IPS-11a (cell line): ENCODE data around the gene CDYL2.
"Not testable (repeated sequence)": the region's sequence is repeated elsewhere in the genome, so short reads cannot be mapped to it uniquely, and the experiment has no call there.

ENCODE experiments used
- H3K4me3 ChIP-seq: one replicate; pipeline ENCODE4 v1.5.1; 2013; ENCODE audit warnings: low read depth, low read length, control low read depth

Gene CDYL2

GRCh38 chr16:80804526-80805383, at the start of gene CDYL2:
TSS of gene CDYL2 (minus strand) at chr16:80804598. CDS start at chr16:80804173, 425 bp downstream.
- peak within 1 kb of the TSS; percentile 70 for H3K4me3 ChIP-seq

DNA sequence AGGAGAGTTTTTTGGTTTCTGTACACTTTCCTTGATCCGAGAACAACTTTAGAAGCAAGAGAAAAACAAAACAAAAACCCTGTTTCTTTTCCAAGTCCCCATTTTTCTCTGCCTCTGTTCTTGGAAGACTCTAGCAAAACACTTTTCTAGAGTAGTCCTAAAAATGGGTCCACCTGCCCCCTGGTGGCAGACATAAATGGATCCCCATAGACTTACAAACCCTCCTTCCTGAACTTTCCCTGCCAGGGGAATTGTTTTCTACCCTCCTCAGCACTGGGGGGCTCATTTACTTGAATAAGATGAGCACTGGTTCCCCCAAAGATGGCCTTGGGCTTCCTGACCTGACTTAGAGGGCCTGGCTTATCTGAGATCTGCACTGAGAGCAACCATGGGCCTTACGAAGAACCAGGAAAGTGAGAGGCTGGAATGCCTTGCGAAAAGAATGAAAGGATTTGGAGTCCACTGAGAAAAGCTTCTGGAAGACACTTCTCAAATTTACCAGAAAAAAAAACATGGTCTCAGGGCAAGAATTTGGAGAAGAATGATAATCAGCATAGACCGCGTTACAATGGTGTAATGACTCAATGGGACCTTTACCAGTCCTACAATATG, 48.0 kb upstream of the CDYL2 start:
- H3K4me3 ChIP-seq, result no peak overlapping the region

GRCh38 chr16:80851831-80852230, 47.4 kb upstream of the CDYL2 start:
- no peak overlapping the region for H3K4me3 ChIP-seq

- H3K4me3 ChIP-seq, result no peak overlapping the region
Observed at GRCh38 chr16:80850757-80851156, 46.4 kb upstream of the CDYL2 start.

DNA sequence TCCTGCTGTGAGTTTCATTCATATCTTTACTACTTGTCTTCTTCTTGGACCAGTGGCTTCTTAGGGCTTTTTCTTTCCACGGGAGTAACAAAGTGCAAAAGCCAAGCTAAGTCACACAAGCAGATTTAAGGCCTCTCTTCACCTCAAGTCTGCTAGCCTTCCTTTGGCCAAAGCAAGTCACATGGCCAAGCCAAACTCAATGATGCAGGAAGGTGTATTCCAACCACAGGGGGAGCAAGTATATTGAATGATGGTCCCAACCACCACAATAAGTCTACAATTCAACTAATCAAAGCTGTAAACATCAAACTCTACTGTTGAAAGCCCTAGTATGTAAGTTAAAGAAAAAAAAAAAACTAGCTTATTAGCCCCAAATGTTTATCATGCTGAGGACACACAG, 44.5 kb upstream of the CDYL2 start:
- H3K4me3 ChIP-seq, result no peak overlapping the region

DNA sequence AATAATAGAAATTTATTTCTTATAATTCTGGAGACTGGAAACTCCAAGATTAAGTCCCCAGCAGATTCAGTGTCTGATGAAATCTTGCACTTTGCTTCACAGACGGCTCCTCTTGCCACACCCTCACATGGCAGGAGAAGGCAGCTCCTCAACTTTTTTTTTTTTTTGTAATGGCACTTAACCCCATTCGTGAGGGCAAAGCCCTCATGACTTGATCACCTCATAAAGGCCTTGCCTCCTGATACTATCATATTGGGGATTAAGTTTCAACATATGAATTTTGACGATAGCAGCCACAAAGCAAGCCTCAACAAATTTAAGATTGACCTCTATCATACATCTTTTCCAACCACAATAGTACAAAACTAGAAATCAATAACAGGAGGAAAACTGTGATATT, 42.3 kb upstream of the CDYL2 start:
- H3K4me3 ChIP-seq, result no peak overlapping the region

DNA sequence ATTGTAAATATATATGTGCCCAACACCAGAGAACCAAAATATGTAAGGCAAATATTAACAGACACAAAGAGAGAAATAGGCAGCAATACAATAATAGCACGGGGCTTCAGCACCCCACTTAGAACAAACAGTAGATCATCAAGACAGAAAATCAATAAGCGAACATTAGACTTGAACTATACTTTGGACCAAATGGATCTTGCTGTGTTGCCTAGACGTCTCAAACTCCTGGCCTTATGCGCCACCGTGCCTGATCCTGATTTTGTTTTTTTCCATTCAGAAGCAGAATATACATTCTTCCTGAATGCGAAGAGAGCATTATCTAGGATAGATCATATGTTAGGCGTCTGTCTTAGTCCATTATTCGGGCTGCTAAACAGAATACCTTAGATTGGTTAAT, 41.9 kb upstream of the CDYL2 start:
- H3K4me3 ChIP-seq, result no peak overlapping the region

GRCh38 chr16:80844395-80844794, 40.0 kb upstream of the CDYL2 start:
- no peak overlapping the region for H3K4me3 ChIP-seq

DNA sequence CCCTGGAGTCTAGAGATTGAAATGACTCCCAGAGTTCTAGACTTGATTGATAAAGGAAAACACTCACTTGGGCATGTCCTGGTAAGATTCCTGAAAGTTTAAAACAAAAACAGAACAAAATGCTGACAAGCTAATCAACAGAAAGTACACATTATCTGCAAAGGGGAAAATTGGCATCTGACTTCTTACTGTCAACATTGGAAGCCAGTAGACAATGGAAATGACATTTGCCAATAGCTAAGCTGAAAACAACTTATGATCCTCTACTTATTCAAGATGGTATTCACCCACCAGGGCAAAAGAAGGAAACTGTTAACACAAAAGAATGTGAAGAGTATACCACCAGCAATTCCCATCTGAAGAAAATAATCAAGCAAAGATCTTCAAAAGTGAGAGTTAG, 36.8 kb upstream of the CDYL2 start:
- H3K4me3 ChIP-seq, result no peak overlapping the region

GRCh38 chr16:80837533-80838147, 33.2 kb upstream of the CDYL2 start:
- no peak overlapping the region for H3K4me3 ChIP-seq

DNA sequence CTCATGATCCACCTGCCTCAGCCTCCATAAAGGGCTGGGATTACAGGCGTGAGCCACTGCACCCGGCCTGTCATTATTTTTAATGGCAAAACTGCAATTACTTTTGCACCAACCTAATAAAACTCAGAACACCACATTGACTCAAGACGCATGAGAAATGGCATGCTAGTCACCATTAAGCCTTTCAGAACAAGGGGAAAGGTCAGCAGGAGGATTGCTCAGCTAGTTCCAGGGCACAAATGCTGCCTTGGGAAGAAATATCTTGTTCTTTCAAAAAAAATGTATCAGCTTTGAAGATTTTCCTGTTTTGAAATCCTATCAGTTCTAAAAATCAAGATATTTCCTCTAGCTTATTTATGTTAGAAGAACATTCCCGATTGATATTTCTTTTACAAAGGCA, 32.4 kb upstream of the CDYL2 start:
- H3K4me3 ChIP-seq, result no peak overlapping the region

DNA sequence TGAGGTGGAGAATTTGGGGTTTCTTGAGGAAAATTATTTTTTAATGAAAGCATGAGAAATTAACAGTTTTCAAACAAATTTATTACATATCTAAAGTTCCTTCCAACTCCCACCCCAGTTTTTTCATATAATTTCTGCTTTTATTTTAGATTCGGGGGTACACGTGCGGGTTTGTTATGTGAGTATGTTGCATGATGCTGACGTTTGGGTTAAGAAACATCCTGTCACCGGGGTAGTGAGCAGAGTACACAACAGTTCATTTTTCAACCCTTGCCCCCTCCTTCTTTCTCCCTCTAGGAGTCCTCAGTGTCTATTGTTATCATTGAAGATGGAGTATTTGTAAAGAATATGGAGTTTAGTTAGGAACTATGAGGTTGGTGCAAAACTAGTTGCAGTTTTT, 31.8 kb upstream of the CDYL2 start:
- H3K4me3 ChIP-seq, result no peak overlapping the region

- H3K4me3 ChIP-seq, result no peak overlapping the region
Observed at GRCh38 chr16:80831039-80831438, 26.6 kb upstream of the CDYL2 start.

DNA sequence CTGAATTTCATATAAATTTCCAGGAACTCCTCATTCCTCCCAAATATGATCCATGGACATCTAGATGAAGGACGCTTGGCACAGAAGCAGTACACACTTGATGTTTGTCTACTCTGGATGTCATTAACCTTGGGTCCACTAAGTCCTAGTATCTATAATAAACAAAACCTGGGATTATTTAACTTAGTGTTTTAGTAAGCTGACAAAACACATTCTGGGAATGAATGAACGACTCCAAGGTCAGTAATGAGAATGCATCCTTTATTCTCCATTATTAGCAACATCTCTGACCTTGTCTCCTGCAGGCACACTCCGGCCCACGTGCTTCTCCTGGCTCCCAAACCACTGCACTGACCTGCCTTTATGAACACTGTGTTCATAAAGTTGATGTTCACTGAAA, 24.1 kb upstream of the CDYL2 start:
- H3K4me3 ChIP-seq, result no peak overlapping the region

- H3K4me3 ChIP-seq, result no peak overlapping the region
Observed at GRCh38 chr16:80827007-80827406, 22.6 kb upstream of the CDYL2 start.

DNA sequence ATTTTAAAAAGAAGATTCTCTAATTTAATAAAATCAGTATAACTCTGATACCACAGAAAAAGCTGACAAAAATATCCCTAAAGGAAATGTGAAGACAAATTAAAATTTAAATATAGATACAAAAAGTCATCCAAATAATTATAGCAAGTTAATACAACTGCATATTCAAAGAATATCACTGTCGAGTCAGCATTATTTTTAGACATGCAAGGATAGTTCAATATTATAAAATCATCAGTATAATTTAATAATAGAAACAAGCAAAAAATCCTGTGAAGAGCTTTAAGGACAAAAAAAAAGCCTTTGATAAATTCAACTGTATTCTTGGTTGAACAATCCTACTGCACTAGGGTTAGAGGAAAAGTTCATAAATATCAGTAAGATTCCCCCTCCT, 21.0 kb upstream of the CDYL2 start:
- no peak overlapping the region for H3K4me3 ChIP-seq

- no peak overlapping the region for H3K4me3 ChIP-seq
Observed at GRCh38 chr16:80824623-80825364, 20.4 kb upstream of the CDYL2 start.

GRCh38 chr16:80819988-80820387, 15.6 kb upstream of the CDYL2 start:
- no peak overlapping the region for H3K4me3 ChIP-seq

DNA sequence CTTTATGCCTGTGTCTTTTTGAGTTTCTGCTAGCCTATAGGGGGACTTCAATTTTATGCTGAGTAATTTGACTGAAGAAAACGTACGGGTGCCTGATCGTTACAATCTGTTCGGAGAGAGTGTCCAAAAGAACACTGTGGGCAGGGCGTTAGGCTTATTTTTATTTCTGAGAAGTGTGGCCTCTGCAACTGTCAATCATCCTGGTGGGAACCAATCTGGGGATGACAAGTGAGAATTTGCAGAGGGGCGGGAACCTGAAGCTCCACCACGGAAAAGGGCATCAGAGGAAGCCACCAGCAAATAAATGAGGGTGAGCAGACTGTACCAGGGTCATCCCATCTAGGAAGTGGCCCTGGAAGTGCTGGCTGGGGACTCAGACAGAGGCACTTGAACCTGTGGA, 12.0 kb upstream of the CDYL2 start:
- no peak overlapping the region for H3K4me3 ChIP-seq

DNA sequence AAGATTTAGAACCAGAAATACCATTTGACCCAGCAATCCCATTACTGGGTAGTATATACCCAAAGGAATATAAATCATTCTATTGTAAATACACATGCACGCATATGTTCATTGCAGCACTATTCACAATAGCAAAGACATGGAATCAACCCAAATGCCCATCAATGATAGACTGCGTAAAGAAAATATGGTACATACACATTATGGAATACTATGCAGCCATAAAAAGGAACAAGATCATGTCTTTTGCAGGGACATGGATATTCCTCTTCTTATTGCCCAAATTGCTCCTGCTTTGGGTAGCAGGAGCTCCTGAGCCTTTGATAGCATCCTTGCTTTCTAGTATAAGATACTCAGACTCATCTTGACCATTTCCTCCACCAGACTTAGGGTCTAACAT, 10.9 kb upstream of the CDYL2 start:
- H3K4me3 ChIP-seq, result not testable (repeated sequence)

DNA sequence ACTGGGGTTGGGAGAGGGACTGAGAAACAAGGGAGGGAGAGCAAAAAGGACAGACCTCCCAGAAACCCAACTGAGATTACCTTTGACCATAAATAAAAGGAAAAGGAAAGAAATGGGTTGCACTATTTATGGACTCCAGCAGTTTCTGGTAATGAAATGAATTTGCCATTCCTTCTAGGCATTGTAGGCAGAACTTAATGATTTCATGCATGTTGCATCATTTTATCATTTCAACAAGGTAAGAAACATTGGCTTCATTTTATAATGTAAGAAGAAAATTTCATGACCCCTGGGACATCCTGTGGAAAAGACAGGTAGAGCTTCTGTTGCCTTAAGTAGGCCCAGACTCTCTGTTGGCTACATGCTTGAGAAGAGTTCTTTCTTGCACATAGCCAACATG, 8.2 kb upstream of the CDYL2 start:
- H3K4me3 ChIP-seq, result no peak overlapping the region
